SU-DHL-6 (cell line): ENCODE results near the gene CHIC2.

Source experiments
- EZH2phosphoT487 ChIP-seq: fragments of 200-600 bp; sonication (generic), shearing (Covaris generic); conservative IDR thresholded peaks from 2 replicates; pipeline ENCODE4 v1.6.1; 2018; ENCODE audit warnings: mild to moderate bottlenecking, antibody characterized with exemption, low read length, moderate library complexity, mixed read lengths
- TF ChIP-seq, protein P1 (sequence below): fragments of 200-600 bp; sonication (generic); IDR thresholded peaks from one replicate; pipeline ENCODE4 v1.5.1; 2017; ENCODE audit warnings: antibody characterized with exemption, mild to moderate bottlenecking, low read length, moderate library complexity; ENCODE audit not compliant: insufficient read depth, poor library complexity, severe bottlenecking

DNA sequence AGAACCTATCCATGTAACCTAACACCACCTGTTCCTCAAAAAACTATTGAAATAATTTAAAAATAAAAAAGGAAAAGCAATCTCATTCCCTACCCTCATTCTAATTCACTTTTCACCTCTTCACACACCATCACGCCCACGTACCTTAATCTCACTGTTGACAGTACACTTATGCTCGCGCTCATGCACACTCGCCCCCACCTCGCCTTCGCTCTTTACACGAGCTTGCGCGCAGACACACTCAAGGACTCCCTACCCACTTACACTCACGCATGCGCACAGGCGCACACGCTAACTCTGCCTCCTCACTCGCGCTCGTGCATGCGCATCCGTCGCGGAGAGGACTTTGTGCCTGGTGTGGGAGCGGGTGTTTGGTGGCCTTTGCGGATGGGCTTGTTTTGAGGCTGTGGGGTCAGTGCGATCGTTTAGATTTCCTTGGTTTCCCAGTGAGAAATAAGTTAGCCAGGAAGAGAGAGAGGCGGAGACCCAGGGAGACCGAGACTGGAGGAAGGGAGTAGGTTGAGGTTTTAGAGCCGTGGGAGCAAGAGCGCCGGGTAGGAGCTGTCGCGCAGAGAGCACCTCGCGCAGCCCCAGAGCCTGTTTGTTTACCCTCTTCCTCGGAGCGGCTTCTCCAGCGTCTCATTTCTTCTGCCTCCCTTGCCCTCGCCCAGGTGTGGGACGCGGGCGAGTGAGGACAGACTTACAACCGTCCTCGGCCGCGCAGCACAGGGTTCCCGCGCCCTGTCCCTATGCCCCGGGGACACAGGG lies 27.4 kb upstream of the CHIC2 start:
- TF ChIP-seq, protein P1, sequence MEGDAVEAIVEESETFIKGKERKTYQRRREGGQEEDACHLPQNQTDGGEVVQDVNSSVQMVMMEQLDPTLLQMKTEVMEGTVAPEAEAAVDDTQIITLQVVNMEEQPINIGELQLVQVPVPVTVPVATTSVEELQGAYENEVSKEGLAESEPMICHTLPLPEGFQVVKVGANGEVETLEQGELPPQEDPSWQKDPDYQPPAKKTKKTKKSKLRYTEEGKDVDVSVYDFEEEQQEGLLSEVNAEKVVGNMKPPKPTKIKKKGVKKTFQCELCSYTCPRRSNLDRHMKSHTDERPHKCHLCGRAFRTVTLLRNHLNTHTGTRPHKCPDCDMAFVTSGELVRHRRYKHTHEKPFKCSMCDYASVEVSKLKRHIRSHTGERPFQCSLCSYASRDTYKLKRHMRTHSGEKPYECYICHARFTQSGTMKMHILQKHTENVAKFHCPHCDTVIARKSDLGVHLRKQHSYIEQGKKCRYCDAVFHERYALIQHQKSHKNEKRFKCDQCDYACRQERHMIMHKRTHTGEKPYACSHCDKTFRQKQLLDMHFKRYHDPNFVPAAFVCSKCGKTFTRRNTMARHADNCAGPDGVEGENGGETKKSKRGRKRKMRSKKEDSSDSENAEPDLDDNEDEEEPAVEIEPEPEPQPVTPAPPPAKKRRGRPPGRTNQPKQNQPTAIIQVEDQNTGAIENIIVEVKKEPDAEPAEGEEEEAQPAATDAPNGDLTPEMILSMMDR = no peak
- no peak for TF ChIP-seq EZH2phosphoT487
